Activated T-cell treated with anti-CD3 and anti-CD28 coated beads for 1 hour (primary cell): ENCODE data around the gene ZNF428.
"Not testable (repeated sequence)": the region's sequence is repeated elsewhere in the genome, so short reads cannot be mapped to it uniquely, and the experiment has no call there.

Source experiments
- DNase-seq: peaks from one replicate; pipeline ENCODE4 v3.0.0-alpha.2; 2020; ENCODE audit warnings: low read depth

Gene ZNF428

DNA sequence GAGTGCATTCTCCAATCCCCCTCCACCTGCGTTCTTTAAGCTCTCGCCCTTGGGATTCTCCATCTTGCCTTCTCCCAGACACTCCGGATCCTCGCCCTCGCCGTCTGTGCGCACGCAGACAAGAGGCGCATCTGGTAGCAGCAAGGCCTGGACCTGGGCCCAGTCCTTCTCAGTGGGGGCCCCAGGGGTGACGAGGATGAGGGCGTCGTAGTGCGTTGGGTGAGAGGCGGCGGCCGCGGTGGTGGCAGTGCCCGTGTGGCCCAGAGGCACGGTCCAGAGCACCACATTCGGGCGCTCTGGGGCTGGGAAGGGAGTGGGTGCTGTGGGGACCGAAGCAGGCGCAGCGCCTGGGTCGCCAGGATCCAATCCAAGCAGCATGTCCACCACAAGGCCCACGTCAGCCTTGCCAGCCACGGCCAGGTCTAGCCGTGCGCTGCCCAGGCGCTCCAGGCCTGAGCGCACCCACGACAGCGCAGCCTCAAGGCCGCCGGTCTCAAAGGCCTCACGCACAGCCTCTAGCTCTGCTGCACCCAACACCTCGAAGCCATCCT is 26.6 kb downstream of the ZNF428 start:
- no peak for DNase-seq

DNA sequence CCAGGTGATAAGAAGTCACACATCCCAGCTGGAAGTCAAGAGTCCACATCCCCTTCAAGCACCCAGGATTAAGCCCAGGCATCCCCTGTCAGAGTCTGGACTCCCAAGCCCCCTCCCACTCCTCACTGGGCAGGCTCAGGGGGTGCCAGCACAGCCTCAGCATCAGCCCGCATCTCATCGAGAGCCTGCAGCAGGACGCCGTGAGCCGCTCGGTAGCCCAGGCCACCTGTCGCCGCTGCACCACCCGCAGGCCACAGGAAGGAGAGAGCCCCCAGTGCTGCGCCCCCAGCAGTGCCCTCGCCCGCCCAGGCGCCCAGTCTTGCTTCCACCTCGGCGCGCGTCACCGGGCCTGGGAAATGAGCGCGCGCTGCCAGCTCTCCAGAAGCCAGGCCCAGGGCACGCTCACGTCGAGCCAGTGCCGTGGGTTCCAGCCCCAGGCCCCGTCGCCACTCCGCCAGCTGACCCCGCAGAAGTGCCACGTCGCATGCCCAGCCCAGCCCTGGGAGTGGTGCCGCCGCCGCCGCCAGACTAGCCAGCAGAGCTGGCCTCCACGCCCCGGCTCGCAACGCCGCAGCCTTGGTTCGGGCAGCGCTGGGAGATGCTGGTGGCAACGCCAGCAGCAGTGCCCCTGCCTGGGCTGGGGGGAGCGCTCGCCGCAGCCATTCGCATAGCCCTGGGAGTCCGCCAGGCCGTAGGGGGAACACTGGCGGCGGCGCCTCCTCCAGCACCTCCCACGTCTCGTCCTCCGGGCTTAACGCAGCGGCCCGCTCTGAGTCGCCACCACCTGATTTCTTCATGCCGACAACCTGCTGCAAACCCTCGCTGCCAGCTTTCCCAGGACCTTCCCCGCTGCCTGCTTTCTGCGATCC is 27.3 kb downstream of the ZNF428 start:
- no peak for DNase-seq

DNA sequence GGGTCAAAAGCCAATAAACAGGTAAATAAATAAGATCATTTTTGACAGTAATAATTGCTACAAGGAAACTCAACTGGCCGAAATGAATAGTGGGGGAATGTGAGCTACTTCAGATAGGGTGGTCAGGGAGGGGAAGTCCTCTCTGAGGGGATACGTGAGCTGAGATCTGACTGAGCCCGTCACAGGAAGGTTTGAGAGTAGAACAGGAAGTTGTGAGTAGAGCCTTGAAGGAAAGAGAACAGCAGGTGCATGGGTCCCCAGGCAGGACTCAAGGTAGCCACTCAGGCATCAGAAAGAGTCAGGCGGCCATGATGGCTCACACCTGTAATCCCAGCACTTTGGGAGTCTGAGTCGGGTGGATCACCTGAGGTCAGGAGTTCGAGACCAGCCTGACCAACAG is 29.8 kb downstream of the ZNF428 start:
- DNase-seq: no peak

DNA sequence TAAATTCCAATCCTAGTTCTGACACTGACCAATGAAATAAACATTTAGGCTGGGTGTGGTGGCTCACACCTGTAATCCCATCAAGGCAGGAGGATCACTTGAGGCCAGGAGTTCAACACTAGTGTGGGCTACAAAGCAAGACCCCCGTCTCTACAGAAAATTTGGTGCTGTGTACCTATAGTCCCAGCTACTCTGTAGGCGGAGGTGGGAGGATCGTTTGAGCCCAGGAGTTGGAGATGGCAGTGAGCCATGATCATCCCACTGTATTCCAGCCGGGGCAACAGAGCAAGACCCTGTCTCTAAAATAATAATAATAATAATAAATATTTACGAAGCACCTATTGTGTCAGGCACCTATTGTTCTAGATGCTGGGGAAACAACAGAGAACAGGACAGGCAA is 30.2 kb downstream of the ZNF428 start:
- DNase-seq: no peak

DNA sequence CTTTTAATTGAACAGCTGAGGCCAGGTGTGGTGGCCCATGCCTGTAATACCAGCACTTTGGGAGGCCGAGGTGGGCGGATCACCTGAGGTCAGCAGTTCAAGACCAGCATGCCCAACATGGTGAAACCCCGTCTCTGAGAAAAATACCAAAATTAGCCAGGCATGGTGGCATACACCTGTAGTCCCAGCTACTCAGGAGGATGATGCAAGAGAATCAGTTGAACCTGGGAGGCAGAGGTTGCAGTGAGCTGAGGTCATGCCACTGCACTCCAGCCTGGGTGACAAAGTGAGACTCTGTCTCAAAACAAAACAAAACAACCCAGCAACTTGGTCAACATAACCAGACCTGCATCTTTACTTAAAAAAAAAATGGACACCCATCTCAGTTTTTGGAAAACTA is 32.4 kb downstream of the ZNF428 start:
- not testable (repeated sequence) for DNase-seq

- DNase-seq: no peak
Observed at GRCh38 chr19:43586346-43586745, 33.1 kb downstream of the ZNF428 start.

DNA sequence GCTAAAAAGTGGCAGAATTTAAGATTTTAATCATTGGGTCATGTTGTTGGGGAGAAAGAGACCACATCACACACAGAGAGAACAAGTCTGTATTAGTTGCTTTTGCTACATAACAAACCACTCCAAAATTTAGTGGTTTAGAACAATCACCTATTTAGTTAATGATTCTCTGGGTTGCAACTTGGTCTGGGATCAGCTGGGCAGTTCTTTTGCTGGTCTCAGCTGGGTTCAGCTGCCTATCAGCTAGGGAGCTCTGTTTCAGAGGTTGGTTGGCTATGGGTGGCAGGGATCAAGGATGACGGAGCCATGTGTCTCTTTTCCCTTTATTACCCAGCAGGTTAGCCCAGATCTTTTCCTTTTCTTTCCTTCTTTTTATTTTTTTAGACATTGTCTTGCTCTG is 34.9 kb downstream of the ZNF428 start:
- no peak for DNase-seq

GRCh38 chr19:43582495-43582894 is 36.9 kb downstream of the ZNF428 start:
- no peak for DNase-seq

DNA sequence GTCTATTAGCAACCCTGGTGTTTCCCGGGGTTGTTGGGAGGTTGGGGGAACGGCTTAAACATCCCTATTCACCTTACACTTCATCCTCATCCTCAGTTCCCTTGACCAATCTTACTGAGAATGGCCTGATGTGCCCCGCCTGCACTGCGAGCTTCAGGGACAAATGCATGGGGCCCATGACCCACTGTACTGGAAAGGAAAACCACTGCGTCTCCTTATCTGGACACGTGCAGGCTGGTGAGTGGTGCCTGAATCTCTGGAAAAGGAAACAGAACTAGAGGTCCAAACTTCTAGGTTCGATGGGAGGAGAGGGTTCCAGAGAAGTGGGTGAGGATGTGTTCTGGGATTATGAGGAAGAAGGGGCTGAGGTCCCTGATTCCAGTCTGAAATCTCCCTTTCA is 38.0 kb downstream of the ZNF428 start:
- no peak for DNase-seq

DNA sequence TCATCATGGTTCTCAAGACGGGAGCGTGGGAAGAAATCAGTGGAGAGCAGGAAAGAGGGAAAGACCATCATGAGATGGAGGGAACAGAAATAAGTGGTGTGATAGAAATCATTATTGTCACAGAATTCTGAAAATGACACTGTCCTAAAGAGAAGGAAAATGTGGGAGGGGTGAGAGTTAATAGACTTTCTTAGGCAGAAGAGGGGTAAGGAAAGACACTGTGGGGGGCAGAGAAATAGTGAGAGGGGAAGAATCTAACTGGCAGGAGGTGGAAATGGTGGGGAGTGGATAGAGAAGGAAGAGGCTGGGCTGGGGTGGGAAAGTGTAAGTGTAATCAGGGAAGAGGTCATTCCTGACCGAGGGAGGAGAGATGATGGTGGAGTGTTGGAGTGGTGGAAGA is 40.6 kb downstream of the ZNF428 start:
- DNase-seq: no peak

- no peak for DNase-seq
Observed at GRCh38 chr19:43575955-43576878, 43.2 kb downstream of the ZNF428 start.

- peak; percentile 92 for DNase-seq
Observed at GRCh38 chr19:43575156-43575950, 44.1 kb downstream of the ZNF428 start, which contains the start of the genes PINLYP and XRCC1. TSS of gene PINLYP (plus strand) at chr19:43575801. CDS start at chr19:43577192, 1,391 bp downstream. TSS of gene XRCC1 (minus strand) at chr19:43575527. CDS start at chr19:43575458, 69 bp downstream.

DNA sequence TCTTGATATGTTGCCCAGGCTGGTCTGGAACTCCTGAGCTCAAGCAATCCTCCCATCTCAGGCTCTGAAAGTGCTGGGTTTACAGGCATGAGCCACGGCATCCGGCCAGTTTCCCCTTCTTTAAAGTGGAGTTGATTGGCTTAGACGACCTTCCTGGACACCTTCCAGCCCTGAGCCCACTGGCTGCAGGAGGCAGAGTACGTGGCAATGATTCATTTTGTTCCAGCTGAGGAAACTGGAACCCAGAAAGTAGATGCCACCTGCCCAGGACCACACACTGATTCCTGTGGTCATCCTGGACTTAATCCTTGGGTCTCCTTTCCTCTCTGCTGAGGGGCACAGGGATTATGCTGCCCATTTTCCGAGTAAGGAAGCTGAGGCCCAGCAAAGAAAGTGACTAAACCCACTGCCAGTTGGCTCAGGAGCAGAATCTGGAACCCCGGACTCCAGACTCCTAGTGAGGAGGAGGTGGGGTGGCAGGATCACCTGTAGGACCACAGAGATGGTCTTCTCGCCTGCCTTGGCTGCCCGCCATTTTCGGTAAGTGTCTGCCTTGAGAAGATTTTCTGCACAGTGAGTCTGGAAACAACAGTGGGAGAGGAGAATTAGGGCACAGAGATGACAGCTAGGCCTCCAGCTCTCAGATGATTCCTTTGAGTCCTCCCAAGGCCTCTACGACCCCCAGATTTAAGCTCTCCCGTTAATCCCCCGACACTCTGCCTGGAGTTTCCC is 44.8 kb downstream of the ZNF428 start:
- DNase-seq: no peak

GRCh38 chr19:43572171-43572588 is 47.2 kb downstream of the ZNF428 start:
- no peak for DNase-seq

DNA sequence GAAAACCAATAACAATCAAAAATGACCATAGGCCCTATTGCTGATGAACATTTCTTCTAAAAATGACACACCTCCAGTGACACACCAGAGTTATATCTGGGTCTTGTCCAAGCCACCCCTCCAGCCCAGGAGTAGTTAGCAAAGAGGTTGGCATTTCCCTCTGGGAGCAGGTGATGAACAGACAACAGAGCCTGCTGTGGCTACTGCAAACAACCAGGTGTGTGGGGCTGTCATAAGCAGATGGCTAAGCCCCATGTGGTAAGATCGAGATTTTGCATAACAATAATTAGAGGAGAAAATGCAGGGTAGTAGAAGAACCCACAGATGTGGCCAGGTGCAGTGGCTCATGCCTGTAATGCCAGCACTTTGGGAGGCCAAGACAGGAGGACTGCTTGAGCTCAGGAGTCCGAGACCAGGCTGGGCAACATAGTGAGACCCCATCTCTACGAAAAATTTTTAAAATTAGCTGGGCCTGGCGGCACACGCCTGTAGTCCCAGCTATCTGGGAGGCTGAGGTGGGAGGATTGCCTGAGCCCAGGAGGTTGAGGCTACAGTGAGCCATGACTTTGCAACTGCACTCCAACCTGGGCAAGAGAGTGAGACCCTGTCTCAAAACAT is 49.1 kb downstream of the ZNF428 start:
- DNase-seq: no peak

- DNase-seq: no peak
Observed at GRCh38 chr19:43569657-43570056, 49.8 kb downstream of the ZNF428 start.

DNA sequence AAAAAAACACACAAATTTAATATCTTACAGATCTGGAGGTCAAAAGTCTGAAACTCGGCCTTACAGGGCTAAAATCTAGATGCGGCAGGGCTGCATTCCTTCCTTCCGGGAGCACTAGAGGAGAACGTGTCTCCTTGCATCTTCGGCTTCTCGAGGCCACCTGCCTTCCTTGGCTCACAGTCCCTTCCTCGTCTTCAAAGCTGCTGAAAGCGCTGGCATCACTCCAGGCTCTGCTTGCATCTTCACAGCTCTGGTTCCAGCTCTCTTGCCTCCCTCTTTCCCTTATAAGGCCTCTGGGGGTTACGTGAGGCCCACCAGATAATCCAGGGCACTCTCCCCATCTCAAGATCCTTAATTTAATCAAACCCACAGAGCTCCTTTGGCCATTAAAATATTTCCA is 54.6 kb downstream of the ZNF428 start:
- DNase-seq: no peak

DNA sequence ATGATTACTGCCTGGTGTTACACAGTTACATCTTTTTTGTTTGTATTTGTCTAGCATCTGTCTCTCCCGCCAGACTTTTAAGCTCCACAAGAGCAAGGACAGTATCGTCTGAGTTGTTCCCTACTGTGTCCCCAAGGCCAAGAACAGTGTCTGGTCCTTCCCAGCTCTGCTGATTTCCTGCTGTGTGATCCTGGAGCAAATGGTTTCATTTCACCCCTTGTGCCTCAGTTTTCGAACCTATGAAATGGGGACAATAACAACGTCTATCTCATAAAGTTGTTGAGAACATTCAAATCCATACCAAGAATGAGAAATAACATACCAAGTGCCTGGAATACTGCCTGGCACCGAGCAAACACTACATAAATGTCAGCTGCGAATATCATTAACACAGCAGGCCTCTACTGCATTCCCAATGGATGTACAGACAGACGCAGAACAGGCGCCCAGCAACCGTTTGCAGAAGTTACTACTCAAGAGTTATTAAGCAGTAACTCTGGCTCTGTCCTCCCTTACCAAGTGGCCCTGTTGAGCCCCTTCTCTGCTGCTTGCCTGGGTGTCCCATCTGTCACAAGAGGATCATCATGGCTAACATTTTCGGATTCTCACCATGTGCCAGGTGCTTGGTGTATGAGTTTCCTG is 55.5 kb downstream of the ZNF428 start:
- no peak for DNase-seq

GRCh38 chr19:43562698-43563241 is 56.7 kb downstream of the ZNF428 start:
- DNase-seq: peak; percentile 58
